HCT116 (cell line): ENCODE measurements around the gene HERC3. TPM values are rescaled to one million over a fixed set of nuclear protein-coding genes. Genes with fewer than 3 reads are reported as not detected.

ENCODE experiments used
- ATAC-seq: fragments of 200-7000 bp; cut with Tn5 transposase; 2 replicates; pipeline ENCODE4 v1.9.1; 2020; ENCODE audit warnings: mild to moderate bottlenecking, moderate library complexity
- BruUV-seq: library from RNA; stranded (reverse); fragments of 400-500 nt; replicated peaks from 2 replicates; lab custom pipeline; 2021; lab: Mats Ljungman, UMichigan
- CTCF ChIA-PET: fragments of 300-600 bp; sonication (Branson Sonifier 250); formaldehyde crosslinking; loops from one replicate; lab custom pipeline; 2021; ENCODE audit warnings: antibody characterized with exemption; lab: Charles Lee
- POLR2A ChIA-PET: fragments of 300-600, 350-600 bp; sonication (Branson Sonifier 250); formaldehyde crosslinking; loops from one replicate; lab custom pipeline; 2021; ENCODE audit warnings: antibody characterized with exemption; lab: Charles Lee
- RAD21 ChIA-PET, 2 experiments: fragments of 300-600 bp; sonication (Branson Sonifier 250); formaldehyde crosslinking; loops; one replicate each; lab custom pipeline; 2023; ENCODE audit warnings: low total read pairs in 2 of 2; ENCODE audit not compliant: uncharacterized antibody in 2 of 2, unreplicated experiment in 2 of 2, low non-redundant PET in 1 of 2; lab: Charles Lee
- DNase-seq: peaks from one replicate; pipeline ENCODE4 v3.0.0-alpha.2; 2010; ENCODE audit warnings: low read depth, low spot score
- H2AFZ ChIP-seq: fragments of 200-600 bp; shearing (Covaris generic), sonication (generic); 2 replicates; pipeline ENCODE4 v1.6.1; 2017; ENCODE audit warnings: low read depth, mixed run types, mixed read lengths, antibody characterized with exemption, low read length; ENCODE audit not compliant: poor library complexity, severe bottlenecking
- H3K27ac ChIP-seq: 2 replicates; pipeline ENCODE4 v1.5.1; 2012; ENCODE audit warnings: low read depth, low read length
- H3K27me3 ChIP-seq: fragments of 200-600 bp; sonication (generic); 2 replicates; pipeline ENCODE4 v1.6.1; 2016; ENCODE audit warnings: mixed run types, low read length, mixed read lengths; ENCODE audit not compliant: insufficient read depth
- H3K36me3 ChIP-seq, 2 experiments: fragments of 200-500 bp in 1 of 2; fragments of 200-600 bp in 1 of 2; sonication (Bioruptor generic) in 1 of 2; sonication (generic) in 1 of 2; 2 replicates each; pipeline versions ENCODE4 v1.5.1 to v1.6.1; 2014 to 2016; ENCODE audit warnings: low read length in 2 of 2, inconsistent platforms in 1 of 2, mixed read lengths in 1 of 2, mixed run types in 1 of 2; ENCODE audit not compliant: insufficient read depth in 2 of 2, control insufficient read depth in 1 of 2
- H3K4me1 ChIP-seq, 2 experiments: fragments of 200-600 bp in 1 of 2; sonication (generic) in 1 of 2; 2 replicates each; pipeline versions ENCODE4 v1.5.1 to v1.6.1; 2012 to 2017; ENCODE audit warnings: low read length in 2 of 2, inconsistent platforms in 1 of 2, mild to moderate bottlenecking in 1 of 2, mixed read lengths in 1 of 2, mixed run types in 1 of 2, moderate library complexity in 1 of 2; ENCODE audit not compliant: insufficient read depth in 2 of 2, control insufficient read depth in 1 of 2
- H3K4me2 ChIP-seq: fragments of 200-600 bp; sonication (generic); 2 replicates; pipeline ENCODE4 v1.6.1; 2017; ENCODE audit warnings: mixed run types, low read length, mixed read lengths
- H3K4me3 ChIP-seq, 2 experiments: fragments of 200-600 bp in 1 of 2; sonication (generic) in 1 of 2; replicated peaks in 1 of 2; 2 replicates each; pipeline ENCODE4 v1.5.1; 2011 to 2016; ENCODE audit warnings: low read length in 2 of 2, control low read depth in 1 of 2, low read depth in 1 of 2, mild to moderate bottlenecking in 1 of 2, mixed read lengths in 1 of 2, mixed run types in 1 of 2
- H3K79me2 ChIP-seq: fragments of 200-600 bp; sonication (generic); 2 replicates; pipeline ENCODE4 v1.6.1; 2017; ENCODE audit warnings: mild to moderate bottlenecking, mixed run types, low read length, moderate library complexity, mixed read lengths; ENCODE audit not compliant: insufficient read depth
- H3K9ac ChIP-seq: fragments of 200-600 bp; sonication (generic); 2 replicates; pipeline ENCODE4 v1.6.1; 2016; ENCODE audit warnings: low read length, mixed read lengths
- H3K9me2 ChIP-seq: fragments of 200-600 bp; sonication (generic), shearing (Covaris generic); 2 replicates; pipeline ENCODE4 v1.6.1; 2017; ENCODE audit warnings: mixed run types, mild to moderate bottlenecking, moderate library complexity; ENCODE audit not compliant: insufficient read depth
- H3K9me3 ChIP-seq, 2 experiments: fragments of 200-500 bp in 1 of 2; fragments of 200-600 bp in 1 of 2; sonication (Bioruptor generic) in 1 of 2; sonication (generic) in 1 of 2; 2 replicates each; pipeline ENCODE4 v1.6.1; 2014 to 2017; ENCODE audit warnings: low read length in 2 of 2, mixed read lengths in 2 of 2, inconsistent platforms in 1 of 2, low read depth in 1 of 2, mild to moderate bottlenecking in 1 of 2, mixed run types in 1 of 2, moderate library complexity in 1 of 2; ENCODE audit not compliant: control insufficient read depth in 1 of 2, insufficient read depth in 1 of 2
- H4K20me1 ChIP-seq: fragments of 200-600 bp; sonication (generic), shearing (Covaris generic); 2 replicates; pipeline ENCODE4 v1.6.1; 2017; ENCODE audit warnings: mixed run types, mild to moderate bottlenecking, moderate library complexity; ENCODE audit not compliant: insufficient read depth
- SIN3A ChIP-seq: IDR thresholded peaks from 2 replicates; pipeline ENCODE4 v1.6.1; 2012; ENCODE audit warnings: low read depth
- YY1 ChIP-seq: IDR thresholded peaks from 2 replicates; pipeline ENCODE4 v1.6.1; 2011; ENCODE audit warnings: low read length, low read depth, moderate library complexity, mild to moderate bottlenecking; ENCODE audit not compliant: insufficient replicate concordance; ENCODE audit errors: extremely low read depth
- intact Hi-C: fragments of 100-400 bp; cut with micrococcal nuclease; formaldehyde crosslinking; loops from 2 replicates; pipeline ENCODE4 v1.10.0; 2022
- total RNA-seq: library from RNA; stranded (reverse); gene quantifications from one replicate; pipeline ENCODE4 v1.2.1, GENCODE V29; 2021; ENCODE audit not compliant: unreplicated experiment
- TF ChIP-seq, protein P1 (sequence below): IDR thresholded peaks from 2 replicates; pipeline ENCODE4 v1.6.1; 2012
- TF ChIP-seq, protein P2 (sequence below): IDR thresholded peaks from 2 replicates; pipeline ENCODE4 v1.6.1; 2012; ENCODE audit warnings: low read depth

Gene HERC3
- total RNA-seq, 1 experiment from 2014 or later, result 10.8 TPM

DNA sequence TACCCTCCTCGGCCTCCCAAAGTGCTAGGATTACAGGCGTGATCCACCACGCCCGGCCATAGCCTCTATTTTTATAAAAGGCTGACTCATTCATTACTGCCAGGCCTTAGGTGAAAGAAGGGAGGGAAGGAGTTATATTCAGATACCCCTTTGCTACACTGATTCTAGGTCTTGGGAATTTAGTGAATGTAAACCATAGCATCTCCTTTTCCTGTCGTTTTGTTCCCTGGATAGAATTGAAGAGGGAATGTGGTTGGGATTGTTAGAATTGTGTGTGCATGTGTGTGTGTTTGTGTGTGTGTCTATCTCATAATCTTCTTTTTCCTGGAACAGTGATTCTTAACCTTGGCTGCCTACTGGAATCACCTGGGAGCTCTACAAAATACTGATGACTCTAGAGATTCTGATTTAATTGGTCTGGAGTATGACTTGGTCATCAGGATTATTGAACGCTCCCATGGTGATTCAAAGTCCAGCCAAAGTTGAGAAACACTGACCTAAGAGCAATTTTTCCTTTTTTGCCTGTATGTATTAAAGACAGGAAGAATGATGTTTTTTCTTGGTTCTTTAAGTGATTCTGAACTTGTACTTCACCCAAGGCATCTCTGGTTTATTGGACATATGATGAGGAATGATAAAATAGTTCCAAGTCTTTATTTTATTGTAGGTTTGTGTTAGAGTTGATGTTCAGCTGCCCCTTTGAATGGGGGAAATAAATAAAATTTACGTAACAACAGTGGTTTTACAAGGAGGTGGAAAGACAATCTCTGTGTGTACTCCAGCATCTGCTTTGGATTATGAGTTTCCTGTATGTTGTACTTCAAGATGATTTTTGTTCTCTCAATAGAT is 68.4 kb downstream of the HERC3 start:
- DNase-seq, result no peak
- Histone ChIP-seq H3K36me3 (no peaks in the 10 kb centered on the region), H4K20me1 (no peaks in the 10 kb centered on the region), H2AFZ (no peak overlapping the region), H3K27ac (no peak overlapping the region), H3K9me3 (no peaks in the 10 kb centered on the region), H3K4me2 (peak overlapping the region; percentile 37)
- no TSS peak for BruUV-seq
- no peak for TF ChIP-seq YY1
- TF ChIP-seq, protein P1, sequence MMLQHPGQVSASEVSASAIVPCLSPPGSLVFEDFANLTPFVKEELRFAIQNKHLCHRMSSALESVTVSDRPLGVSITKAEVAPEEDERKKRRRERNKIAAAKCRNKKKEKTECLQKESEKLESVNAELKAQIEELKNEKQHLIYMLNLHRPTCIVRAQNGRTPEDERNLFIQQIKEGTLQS, result no peak
- TF ChIP-seq, protein P2, sequence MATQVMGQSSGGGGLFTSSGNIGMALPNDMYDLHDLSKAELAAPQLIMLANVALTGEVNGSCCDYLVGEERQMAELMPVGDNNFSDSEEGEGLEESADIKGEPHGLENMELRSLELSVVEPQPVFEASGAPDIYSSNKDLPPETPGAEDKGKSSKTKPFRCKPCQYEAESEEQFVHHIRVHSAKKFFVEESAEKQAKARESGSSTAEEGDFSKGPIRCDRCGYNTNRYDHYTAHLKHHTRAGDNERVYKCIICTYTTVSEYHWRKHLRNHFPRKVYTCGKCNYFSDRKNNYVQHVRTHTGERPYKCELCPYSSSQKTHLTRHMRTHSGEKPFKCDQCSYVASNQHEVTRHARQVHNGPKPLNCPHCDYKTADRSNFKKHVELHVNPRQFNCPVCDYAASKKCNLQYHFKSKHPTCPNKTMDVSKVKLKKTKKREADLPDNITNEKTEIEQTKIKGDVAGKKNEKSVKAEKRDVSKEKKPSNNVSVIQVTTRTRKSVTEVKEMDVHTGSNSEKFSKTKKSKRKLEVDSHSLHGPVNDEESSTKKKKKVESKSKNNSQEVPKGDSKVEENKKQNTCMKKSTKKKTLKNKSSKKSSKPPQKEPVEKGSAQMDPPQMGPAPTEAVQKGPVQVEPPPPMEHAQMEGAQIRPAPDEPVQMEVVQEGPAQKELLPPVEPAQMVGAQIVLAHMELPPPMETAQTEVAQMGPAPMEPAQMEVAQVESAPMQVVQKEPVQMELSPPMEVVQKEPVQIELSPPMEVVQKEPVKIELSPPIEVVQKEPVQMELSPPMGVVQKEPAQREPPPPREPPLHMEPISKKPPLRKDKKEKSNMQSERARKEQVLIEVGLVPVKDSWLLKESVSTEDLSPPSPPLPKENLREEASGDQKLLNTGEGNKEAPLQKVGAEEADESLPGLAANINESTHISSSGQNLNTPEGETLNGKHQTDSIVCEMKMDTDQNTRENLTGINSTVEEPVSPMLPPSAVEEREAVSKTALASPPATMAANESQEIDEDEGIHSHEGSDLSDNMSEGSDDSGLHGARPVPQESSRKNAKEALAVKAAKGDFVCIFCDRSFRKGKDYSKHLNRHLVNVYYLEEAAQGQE, result no peak
- no peak for TF ChIP-seq SIN3A
- TF ChIP-seq, all 23 proteins: peak for 0
- Histone ChIP-seq H3K4me3 (no peak overlapping the region), H3K9me2 (no peaks in the 10 kb centered on the region), H3K27me3 (no peaks in the 10 kb centered on the region), H3K9ac (no peak overlapping the region), H3K79me2 (no peaks in the 10 kb centered on the region), H3K4me1 (peaks cover 0 to 23% of the 10 kb centered on the region in 2 experiments; a peak in 3 of 4 replicates)
- ChIA-PET CTCF (interaction anchor here (1.6 to 1.9 kb wide), 4 partner anchors 13 to 363 kb away, joined by 7 to 71 read pairs (median 8); no protein-coding TSS in a partner anchor), RAD21 (no interaction called here), POLR2A (no interaction called here)
- no peak for ATAC-seq
- intact Hi-C loops, result no loop called here
